DMS 273 (cell line): ENCODE data around the gene TXNDC9.
"Not testable (repeated sequence)": the region's sequence is repeated elsewhere in the genome, so short reads cannot be mapped to it uniquely, and the experiment has no call there.

Experiments used
- DNase-seq: peaks from one replicate; lab custom pipeline; 2025; ENCODE audit not compliant: unreplicated experiment; lab: John Stamatoyannopoulos, UW

Gene TXNDC9, protein sequence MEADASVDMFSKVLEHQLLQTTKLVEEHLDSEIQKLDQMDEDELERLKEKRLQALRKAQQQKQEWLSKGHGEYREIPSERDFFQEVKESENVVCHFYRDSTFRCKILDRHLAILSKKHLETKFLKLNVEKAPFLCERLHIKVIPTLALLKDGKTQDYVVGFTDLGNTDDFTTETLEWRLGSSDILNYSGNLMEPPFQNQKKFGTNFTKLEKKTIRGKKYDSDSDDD

DNA sequence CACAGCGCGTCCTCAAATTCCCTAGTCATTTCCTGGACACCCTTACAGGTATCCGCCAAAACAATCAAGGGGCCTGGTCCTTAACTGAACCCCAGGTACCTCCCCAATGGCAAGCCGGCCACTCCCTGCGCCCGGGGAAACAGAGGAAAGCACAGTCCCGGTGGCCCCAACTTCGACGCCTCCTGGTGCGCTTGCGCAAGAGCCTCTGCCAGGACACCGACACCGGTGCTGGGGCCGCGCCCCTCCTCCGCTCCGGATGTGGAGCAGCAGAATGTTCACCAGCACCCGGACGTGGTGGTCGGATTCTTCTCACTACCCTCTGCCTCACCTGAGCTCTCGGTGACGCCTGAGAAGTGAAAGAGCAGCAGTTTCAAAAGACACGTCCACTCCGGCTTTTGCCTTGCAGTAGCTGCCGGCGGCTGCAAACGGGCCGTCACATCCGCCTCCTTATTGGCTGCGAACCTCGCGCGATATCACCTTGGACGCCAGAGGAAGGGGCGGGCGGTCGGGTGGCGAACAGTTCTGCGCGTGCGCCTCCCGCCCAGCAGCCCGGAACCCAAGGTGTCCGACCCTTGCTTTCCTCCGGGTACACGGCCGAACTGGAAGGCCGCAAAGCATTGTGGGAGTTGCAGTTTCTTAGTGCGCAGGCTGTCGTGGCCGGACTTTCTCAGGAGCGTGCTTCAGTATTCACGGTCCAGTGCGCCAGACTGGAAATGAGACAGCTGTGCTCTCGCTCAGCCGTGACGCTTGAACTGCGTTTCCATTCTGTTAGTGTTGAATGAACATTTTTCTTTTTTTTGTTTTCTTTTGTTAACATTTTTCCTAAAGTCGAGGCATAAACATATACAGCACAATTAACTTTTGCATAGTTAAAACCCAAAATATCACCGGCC is at the start of gene TXNDC9:
TSS of gene TXNDC9 (minus strand) at position 423 of the 893 bp plus-strand sequence. CDS start 3,123 bp downstream, outside the sequence.
- DNase-seq, result peak; percentile 100

DNA sequence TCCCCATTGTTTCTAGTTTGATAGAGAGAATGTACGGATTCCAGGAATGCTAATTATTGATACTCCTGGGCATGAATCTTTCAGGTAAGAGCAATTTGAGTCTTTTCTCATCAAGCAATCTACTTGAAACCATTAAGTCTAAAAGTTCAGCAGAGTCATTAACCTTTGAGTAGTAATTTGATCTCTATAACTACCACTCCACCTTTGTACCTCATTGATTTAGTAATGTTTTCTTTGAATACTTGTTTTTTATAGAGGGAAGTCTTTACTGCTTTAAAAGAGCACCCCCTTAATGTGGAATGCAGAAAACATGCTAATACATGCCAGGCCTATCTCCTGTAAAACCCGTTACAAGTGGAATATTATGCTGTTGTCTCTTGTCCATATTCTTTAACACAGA is 46.0 kb upstream of the TXNDC9 start:
- no peak for DNase-seq

DNA sequence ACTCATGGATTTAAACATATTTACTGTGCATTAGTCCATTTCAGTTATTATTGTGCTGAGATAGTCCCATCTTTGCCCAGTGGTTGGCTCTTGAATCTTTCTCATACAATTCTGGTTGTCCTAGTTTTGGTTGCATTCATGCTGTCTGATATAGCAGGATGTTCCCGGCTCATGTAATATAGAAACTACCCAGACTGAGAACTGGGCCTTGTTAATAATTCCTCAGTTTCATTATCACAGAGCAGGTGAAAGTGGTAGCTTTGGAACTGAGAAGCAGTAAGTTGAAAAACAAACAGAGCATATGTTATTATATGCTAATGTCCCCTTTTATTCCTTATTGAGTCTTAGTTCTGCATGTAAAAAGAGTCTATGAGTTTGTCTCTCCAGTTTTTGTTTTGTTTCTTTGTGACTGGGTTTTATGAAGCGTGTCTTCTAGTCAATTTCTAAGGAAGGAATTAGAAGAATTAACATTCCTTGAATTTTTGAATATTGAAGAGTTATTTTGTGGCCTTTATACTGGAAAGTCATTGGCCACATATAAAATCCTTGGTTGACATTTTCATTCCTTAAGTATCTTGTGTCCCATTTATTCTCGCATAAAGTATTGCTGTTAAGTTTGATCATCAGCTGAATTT is 44.4 kb upstream of the TXNDC9 start:
- DNase-seq, result no peak

- DNase-seq, result no peak
These were observed 41.7 kb upstream of the TXNDC9 start for GRCh38 chr2:99377879-99378278.

DNA sequence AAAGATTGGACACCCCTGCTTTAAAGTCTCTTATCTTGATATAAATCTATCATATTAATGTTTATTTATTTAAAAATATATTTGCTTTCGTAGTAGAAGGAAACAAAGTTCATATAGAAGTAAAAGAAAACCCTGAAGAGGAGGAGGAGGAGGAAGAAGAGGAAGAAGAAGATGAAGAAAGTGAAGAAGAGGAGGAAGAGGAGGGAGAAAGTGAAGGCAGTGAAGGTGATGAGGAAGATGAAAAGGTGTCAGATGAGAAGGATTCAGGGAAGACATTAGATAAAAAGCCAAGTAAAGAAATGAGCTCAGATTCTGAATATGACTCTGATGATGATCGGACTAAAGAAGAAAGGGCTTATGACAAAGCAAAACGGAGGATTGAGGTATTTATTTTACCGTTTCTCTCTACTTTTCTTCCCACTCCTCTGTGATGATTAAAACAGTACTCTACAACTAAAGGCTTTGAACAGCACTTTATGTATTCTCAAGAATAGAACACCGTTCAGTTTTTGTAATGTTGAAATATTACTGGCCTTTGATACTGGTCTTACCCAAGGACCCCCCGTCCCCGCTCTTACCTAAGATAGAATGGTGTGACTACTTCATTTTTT is 40.2 kb upstream of the TXNDC9 start:
- DNase-seq, result no peak

DNA sequence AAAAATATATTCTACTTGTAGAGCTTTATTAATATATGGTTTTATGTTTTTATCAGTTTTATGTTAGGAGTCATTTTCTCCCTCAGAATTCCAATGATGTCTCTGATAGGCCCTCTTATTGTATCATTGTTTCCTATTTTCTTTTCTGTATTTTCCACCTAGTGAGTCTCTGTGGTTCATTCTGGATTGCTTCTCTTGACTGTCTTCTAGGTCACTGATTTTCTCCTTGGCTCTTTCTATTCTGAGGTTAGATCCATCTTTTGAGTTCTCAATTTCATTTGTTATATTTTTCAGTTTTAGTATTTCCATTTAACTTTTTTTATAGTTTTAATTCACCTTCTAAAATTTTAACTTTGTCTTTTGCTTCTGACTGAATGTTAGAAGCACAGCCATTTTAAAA is 38.6 kb upstream of the TXNDC9 start:
- no peak for DNase-seq

DNA sequence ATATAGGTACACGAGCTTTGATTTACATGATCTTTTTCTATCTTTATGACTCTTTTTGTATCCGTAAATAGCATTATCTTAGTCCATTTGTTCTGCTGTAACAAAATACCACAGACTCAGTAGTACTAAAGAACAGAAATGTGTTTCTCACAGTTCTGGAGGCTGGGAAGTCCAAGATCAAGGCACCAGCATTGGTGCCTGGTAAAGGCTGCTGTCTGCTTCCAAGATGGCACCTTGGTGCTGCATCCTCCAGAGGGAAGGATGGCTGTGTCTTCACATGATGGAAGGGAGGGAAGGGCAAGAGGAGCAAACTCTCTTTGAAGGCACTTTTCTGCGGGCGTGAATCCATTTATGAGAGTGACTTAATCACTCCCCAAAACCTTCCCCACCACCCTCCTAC is 37.0 kb upstream of the TXNDC9 start:
- DNase-seq, result no peak

- DNase-seq, result not testable (repeated sequence)
These were observed 32.7 kb upstream of the TXNDC9 start for GRCh38 chr2:99368854-99369253.

DNA sequence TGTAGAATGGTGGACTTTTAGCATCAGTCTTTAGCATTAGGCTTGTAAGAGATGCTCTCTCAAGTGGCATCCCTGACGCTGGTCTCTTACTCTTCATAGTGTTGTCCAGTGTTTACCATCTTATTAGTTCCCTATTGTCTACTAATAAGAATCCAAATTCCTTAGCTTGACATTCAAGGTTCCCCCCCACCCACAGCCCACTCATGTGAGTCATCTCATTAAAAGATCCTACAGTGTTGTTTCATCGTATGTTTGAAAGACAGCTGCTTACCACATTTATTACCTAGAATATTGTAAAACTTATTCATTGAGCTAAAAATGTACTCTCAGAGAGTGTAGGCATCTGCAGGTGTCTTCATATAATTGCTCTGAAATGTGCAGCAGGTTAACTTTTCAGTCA is 29.5 kb upstream of the TXNDC9 start:
- DNase-seq, result no peak

GRCh38 chr2:99356853-99357252 is 20.7 kb upstream of the TXNDC9 start:
- no peak for DNase-seq

- not testable (repeated sequence) for DNase-seq
These were observed 18.7 kb upstream of the TXNDC9 start for GRCh38 chr2:99354825-99355224.

GRCh38 chr2:99354070-99354469 is 17.9 kb upstream of the TXNDC9 start:
- DNase-seq, result no peak

- DNase-seq, result no peak
These were observed 14.1 kb upstream of the TXNDC9 start for GRCh38 chr2:99350194-99350593.

DNA sequence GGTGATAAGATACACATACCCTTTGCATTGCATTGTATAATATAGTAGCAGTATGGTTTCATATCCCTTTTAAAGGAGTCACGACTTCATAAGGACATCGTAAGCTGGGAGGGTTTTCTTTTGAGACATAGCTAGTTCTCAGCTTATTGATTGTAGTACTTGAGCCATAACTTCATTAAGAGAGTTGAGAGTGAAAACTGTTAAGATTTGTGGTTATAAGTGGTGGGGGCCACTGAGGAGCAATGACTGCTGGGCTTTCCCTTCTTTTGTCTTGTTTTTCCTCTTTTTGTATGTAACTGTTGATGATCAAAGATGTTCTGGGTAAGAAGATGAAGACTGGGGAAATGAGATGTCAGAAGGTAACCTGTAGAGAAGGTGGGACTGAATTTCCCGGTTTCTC is 12.0 kb upstream of the TXNDC9 start:
- DNase-seq, result no peak

- DNase-seq, result no peak
These were observed 10.1 kb upstream of the TXNDC9 start for GRCh38 chr2:99346218-99346617.

DNA sequence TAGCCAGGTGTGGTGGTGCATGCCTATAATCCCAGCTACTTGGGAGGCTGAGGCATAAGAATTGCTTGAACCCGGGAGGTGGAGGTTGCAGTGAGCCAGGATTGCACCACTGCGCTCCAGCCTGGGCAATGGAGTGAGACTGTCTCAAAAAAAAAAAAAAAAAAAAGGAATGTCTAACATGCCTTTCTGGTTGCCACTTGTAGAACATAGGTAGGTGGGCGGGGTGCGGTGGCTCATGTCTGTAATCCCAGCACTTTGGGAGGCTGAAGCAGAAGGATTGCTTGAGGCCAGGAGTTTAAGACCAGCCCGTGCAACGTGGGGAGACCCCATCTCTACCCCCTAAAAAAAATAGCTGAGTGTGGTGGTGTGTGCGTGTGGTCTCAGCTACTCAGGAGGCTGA is 9.3 kb upstream of the TXNDC9 start:
- not testable (repeated sequence) for DNase-seq

GRCh38 chr2:99342536-99342935 is 6.4 kb upstream of the TXNDC9 start:
- DNase-seq, result no peak

- no peak for DNase-seq
These were observed 4.6 kb upstream of the TXNDC9 start for GRCh38 chr2:99340669-99341236.

DNA sequence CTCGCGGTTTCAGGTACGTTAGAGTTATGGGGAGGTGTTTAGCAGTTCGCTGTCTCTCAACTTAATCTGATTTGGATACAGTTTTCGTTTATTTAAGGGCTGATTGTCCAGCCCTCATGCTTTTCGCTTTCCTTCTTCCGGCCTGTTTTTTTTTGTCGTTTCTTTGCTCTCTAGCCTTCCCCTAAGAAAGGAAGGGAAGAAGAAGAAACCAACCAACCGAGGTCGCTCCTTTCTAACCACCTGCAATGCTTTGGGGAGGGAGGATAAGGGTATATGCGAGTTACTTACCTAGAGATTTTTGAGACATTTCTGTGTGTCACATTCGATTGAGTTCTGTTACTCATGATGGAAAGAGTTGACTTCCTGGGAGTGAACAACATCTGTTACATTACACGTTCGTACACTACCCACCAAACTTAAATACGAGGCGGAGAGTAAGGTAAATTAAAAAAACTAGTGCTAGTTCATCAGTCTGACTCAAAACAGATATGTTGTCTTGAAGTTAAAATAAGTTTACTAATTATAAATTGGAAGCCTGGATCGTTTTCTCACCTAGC is 2.0 kb upstream of the TXNDC9 start:
- DNase-seq, result peak; percentile 55

GRCh38 chr2:99337113-99338028 is 1.2 kb upstream of the TXNDC9 start, which contains the start of gene EIF5B:
EIF5B (plus strand) TSS chr2:99337389; CDS start chr2:99337555, 166 bp downstream.
- peak; percentile 98 for DNase-seq
